ENCODE data around the gene WNT2B.

Gene WNT2B

DNA sequence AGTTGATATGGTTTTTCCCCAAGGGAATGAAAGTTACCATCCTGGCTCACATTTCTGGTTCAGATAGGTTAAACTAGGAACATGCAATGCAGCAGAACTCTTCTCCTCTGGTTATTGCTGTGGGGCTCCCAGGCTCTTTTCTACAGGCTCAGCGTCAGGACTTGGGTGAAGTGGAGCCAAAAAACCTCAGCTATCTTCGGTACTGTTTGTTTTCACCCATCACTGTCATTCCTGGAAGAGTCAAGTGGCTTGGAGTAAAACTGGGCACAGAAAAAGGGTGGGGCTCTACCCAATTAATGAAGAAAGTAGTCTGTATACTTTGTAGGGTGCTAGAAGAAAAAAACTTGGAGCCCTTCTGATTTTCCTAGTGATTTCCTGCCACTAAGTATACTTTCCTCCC is 9.4 kb downstream of the WNT2B start:
- TF ChIP-seq, protein P1, sequence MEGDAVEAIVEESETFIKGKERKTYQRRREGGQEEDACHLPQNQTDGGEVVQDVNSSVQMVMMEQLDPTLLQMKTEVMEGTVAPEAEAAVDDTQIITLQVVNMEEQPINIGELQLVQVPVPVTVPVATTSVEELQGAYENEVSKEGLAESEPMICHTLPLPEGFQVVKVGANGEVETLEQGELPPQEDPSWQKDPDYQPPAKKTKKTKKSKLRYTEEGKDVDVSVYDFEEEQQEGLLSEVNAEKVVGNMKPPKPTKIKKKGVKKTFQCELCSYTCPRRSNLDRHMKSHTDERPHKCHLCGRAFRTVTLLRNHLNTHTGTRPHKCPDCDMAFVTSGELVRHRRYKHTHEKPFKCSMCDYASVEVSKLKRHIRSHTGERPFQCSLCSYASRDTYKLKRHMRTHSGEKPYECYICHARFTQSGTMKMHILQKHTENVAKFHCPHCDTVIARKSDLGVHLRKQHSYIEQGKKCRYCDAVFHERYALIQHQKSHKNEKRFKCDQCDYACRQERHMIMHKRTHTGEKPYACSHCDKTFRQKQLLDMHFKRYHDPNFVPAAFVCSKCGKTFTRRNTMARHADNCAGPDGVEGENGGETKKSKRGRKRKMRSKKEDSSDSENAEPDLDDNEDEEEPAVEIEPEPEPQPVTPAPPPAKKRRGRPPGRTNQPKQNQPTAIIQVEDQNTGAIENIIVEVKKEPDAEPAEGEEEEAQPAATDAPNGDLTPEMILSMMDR (conservative IDR thresholded peaks at IDR 0.05) = no peak
- no peak overlapping the region for H3K27ac ChIP-seq

DNA sequence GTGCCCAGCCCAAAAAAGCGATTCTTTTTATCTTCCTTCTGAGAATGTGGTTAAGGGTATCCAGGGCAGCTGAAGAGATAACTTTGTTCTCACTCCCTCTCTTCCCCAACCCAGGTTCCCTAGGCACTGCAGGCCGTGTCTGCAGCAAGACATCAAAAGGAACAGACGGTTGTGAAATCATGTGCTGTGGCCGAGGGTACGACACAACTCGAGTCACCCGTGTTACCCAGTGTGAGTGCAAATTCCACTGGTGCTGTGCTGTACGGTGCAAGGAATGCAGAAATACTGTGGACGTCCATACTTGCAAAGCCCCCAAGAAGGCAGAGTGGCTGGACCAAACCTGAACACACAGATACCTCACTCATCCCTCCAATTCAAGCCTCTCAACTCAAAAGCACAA is 11.4 kb downstream of the WNT2B start:
- H3K27ac ChIP-seq = no peak overlapping the region
- TF ChIP-seq, protein P1 (conservative IDR thresholded peaks at IDR 0.05) = no peak

DNA sequence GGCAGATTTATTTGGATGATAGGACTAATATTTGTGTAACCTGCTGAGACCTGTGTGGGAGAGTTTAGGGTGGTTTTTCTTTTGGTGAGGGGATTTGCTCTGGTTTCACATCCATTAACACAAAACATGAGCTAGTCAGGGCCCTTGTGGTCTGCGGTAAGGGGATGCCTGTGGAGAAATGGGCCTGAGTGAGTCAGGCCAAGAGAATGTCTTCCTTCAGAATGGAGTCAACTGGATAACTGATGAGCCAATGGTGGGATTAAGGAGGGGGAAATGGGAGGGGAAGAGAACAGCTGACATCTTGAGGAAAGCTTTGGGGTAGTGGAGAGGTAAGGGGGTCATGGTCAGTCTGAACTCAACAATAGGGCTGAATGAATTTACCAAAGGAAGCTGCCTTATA is 13.9 kb downstream of the WNT2B start:
- TF ChIP-seq, protein P1 (conservative IDR thresholded peaks at IDR 0.05) = no peak
- H3K27ac ChIP-seq = no peak overlapping the region

DNA sequence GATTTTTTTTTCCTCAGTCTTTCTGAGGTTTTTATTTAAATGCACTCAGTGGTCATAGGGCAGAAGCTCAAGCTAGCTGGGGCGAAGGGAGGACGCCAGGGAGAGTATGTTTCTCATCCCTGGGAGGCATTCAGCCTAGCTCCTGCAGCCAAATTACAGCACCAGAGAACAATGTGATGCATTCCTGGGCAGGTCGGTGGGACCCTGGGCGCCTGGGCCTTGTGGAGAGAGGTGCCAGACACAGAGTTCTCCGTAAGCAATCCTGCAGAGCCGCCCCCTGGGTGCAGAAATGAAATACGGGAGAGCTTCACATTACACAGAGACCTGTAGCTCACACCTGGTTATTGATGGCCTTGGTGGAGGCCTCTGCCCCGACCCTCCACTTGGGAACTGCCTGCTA is 15.5 kb downstream of the WNT2B start:
- H3K27ac ChIP-seq = no peak overlapping the region
- TF ChIP-seq, protein P1 (conservative IDR thresholded peaks at IDR 0.05) = no peak

DNA sequence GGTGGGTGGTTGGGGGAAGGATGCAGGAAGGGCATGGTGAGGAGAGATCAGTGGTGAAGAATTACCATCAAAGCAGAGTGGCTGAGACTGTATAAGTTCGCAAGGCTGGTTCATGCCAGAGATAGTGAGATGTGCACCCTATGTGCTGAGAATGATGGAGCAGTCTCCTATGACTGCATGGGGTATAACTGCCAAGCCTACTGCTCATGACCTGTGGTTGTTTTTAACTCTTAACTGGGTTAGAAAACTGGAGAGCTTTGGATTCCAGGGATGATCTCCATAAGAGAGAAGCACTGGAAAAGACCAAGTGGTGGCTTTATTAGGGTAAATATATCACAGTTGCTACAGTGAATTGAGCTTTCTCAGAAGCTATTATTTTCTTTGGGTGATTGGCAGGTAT is 16.2 kb downstream of the WNT2B start:
- TF ChIP-seq, protein P1 (conservative IDR thresholded peaks at IDR 0.05) = no peak
- no peak overlapping the region for H3K27ac ChIP-seq

DNA sequence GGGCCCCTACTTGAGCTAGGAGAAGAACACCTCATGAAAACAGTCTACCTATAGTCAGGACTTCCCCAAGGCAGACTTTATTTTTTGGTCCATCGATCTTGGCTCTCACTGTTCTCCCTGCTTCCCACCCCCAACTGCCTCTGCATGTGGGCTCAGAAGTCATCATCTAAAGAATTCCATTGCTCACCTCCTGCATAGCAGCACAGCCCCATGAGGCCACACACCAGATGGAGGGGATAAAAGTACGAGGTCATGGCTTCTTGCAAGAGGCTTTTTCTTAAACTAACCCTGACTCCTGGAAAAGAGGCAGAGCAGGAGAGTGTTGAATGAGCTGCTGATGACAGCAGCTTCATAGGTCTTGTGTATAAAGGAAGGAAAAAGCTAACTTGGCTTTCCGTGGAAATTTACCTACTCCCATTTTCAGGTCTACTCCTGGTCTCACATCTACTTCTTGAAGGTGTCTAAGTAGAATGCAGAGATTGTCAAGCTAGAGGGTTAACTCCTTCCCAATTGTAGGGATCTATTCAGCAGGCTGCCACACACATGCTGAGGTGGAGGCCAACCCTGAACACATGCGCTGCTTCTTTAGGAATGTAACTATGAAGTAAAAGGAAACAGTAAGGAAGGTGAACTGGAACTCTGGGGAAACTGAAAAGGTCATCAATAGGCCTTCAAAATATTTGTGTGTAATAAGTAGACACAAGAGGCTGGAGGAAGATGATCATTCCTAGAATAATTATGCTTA is 18.7 kb downstream of the WNT2B start:
- TF ChIP-seq, protein P1 (conservative IDR thresholded peaks at IDR 0.05) = no peak
- no peak overlapping the region for H3K27ac ChIP-seq

DNA sequence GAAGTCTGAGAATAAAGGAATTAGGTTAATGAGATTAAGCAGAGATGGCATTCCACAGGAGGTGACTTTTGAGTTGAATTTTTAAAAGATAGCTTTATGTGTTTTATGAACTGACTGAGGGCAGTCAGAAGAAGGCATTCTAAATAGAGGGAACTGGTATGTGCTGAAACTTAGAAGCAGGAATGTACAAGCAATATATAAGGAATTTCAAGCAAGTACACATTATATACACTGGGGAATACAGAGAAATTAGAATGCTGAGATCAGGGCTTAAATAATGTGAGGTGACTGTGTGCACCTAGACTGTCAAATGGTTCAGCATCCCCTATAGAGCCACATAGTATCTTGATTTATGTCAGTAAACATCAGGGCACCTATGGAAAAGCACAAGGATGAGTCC is 19.3 kb downstream of the WNT2B start:
- no peak overlapping the region for H3K27ac ChIP-seq
- TF ChIP-seq, protein P1 (conservative IDR thresholded peaks at IDR 0.05) = no peak

All from VCaP (cell line).